GM12892 (cell line): ENCODE data around the gene NAPSA.

Experiments
- DNase-seq: peaks from one replicate; pipeline ENCODE4 v3.0.0; 2011; ENCODE audit not compliant: insufficient read length
- FAIRE-seq: peaks from 2 replicates; lab custom pipeline; 2011; peaks lifted over from hg19 to GRCh38; lab: Jason Lieb, UNC
- POLR2A ChIP-seq: IDR thresholded peaks from 2 replicates; pipeline ENCODE4 v1.6.1; 2011; ENCODE audit warnings: low read depth, low read length, control low read depth
- POLR2AphosphoS5 ChIP-seq: IDR thresholded peaks from 2 replicates; pipeline ENCODE4 v1.6.1; 2011; ENCODE audit warnings: low read depth, low read length, control low read depth
- TAF1 ChIP-seq: IDR thresholded peaks from 2 replicates; pipeline ENCODE4 v1.6.1; 2011; ENCODE audit warnings: low read depth, mild to moderate bottlenecking, control low read depth, low read length, borderline replicate concordance

The NAPSA gene

DNA sequence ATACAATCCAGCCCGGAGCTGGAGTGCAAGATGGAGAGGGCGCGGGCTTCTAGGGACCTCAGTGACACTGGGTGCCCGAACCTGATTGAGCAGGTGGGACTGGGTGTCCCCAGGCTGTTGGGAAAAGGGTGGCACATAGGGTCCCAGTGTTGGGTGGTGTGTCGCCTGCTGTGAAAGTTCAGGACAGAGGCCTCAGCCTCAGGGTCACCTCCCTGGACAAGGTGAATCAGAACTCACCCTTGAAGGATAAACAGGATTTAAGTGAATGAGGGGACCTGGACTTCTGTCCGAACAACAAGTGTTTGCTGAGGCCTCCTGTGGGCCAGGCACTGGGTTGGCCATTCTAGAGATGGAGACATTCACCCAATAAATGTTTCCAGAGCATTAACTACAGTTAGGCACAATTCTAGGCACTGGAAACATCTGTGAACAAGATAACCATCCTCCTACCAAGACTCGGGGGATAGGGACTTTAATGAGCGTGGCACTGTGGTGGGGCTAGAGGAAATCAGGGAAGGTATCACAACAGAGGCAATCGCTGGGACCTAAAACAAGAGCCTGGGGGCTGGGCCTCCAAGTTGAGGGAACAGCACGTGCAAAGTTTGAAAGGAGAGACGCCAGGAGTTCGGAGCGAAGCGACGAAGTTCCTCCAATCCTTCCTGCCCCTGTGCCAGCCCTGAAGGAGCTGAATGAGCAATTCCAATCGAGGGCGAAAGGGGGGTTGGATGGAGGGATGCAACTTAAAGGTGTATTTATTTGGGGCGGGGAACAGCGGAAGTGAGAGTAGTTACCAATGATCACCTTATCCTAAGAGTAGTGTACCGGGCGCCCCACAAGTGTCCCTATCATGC is 17.8 kb upstream of the NAPSA start:
- no peak for FAIRE-seq

DNA sequence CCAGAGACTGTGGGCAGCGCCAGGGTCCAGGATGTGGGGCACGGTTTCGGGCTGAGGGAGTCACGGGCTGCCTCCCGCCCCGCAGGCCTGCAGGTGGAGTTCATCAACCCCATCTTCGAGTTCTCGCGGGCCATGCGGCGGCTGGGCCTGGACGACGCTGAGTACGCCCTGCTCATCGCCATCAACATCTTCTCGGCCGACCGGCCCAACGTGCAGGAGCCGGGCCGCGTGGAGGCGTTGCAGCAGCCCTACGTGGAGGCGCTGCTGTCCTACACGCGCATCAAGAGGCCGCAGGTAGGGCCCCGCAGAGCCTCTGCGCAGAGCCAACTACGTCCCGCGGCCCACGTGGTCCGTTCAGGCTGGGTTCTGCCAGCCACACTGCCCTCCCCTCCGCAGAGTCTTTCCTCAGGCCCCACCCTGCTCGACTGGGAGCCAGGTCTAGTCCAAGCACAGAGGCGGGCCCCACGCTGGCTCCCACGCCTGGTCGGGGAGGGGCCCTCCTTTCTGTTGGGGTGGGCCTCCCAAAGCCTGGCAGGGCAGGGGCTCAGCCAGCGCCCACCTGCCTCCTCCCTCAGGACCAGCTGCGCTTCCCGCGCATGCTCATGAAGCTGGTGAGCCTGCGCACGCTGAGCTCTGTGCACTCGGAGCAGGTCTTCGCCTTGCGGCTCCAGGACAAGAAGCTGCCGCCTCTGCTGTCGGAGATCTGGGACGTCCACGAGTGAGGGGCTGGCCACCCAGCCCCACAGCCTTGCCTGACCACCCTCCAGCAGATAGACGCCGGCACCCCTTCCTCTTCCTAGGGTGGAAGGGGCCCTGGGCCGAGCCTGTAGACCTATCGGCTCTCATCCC is 16.7 kb upstream of the NAPSA start:
- TF ChIP-seq TAF1, result no peak
- TF ChIP-seq POLR2AphosphoS5, result no peak
- FAIRE-seq, result no peak
- DNase-seq, result no peak

More for the DNA sequence above, 17.8 kb upstream of the NAPSA start:
- TF ChIP-seq POLR2AphosphoS5 (no peak; the same call in 1 of the 2 replicates), POLR2A (no peak), TAF1 (no peak)
- DNase-seq, result no peak

GRCh38 chr19:50380751-50381151 is 15.3 kb upstream of the NAPSA start:
- no peak for DNase-seq
- no peak for FAIRE-seq
- TF ChIP-seq TAF1 (no peak), POLR2A (no peak), POLR2AphosphoS5 (no peak)

- FAIRE-seq (no peak), DNase-seq (no peak)
- TF ChIP-seq TAF1, result no peak
- TF ChIP-seq POLR2AphosphoS5, result no peak
- TF ChIP-seq POLR2A, result no peak
Observed at GRCh38 chr19:50380137-50380536, 14.7 kb upstream of the NAPSA start.

DNA sequence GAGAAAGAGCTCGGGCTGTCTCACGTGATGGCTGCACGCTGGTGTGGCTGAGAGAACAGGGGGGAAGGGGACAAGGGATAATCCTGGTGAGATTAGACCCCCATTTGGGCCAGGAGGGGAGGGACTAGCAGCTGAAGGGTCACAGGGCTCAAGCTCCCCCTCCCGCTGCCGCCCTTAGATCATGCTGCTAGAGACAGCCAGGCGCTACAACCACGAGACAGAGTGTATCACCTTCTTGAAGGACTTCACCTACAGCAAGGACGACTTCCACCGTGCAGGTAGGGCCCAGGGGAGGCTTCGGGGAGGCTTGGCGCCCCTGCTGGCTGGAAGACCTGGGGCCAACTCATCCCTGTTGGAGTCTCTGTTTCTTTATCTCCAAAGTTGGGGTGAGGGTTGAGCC is 14.2 kb upstream of the NAPSA start:
- FAIRE-seq (no peak), DNase-seq (no peak)
- TF ChIP-seq POLR2A (no peak), TAF1 (no peak), POLR2AphosphoS5 (no peak)

GRCh38 chr19:50378863-50379236 is 13.4 kb upstream of the NAPSA start:
- FAIRE-seq (no peak), DNase-seq (no peak)
- no peak for TF ChIP-seq POLR2A

DNA sequence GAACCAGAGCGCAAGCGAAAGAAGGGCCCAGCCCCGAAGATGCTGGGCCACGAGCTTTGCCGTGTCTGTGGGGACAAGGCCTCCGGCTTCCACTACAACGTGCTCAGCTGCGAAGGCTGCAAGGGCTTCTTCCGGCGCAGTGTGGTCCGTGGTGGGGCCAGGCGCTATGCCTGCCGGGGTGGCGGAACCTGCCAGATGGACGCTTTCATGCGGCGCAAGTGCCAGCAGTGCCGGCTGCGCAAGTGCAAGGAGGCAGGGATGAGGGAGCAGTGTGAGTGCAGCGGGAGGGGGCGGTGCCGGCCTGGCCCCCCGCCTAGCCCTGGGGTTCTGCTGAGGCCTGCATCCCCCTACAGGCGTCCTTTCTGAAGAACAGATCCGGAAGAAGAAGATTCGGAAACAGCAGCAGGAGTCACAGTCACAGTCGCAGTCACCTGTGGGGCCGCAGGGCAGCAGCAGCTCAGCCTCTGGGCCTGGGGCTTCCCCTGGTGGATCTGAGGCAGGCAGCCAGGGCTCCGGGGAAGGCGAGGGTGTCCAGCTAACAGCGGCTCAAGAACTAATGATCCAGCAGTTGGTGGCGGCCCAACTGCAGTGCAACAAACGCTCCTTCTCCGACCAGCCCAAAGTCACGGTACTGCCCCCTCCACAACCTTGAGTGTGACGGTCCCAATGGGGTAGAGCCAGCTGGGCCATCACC is 12.9 kb upstream of the NAPSA start:
- DNase-seq (no peak), FAIRE-seq (no peak)
- TF ChIP-seq POLR2A (no peak), TAF1 (no peak), POLR2AphosphoS5 (no peak)

DNA sequence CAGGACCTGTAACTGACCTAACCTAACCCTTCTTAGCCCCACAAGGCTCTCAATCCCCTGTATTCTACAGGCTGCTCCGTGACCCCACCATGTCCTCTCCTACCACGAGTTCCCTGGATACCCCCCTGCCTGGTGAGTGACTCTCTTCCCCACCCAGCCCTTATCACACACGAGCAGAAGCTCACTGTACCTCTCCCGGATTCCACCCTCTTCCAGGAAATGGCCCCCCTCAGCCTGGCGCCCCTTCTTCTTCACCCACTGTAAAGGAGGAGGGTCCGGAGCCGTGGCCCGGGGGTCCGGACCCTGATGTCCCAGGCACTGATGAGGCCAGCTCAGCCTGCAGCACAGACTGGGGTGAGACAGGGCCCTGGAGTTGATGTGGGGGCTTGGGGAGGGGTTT is 12.1 kb upstream of the NAPSA start:
- FAIRE-seq, result no peak
- no peak for DNase-seq
- no peak for TF ChIP-seq POLR2AphosphoS5
- TF ChIP-seq TAF1, result no peak
- TF ChIP-seq POLR2A, result no peak

DNA sequence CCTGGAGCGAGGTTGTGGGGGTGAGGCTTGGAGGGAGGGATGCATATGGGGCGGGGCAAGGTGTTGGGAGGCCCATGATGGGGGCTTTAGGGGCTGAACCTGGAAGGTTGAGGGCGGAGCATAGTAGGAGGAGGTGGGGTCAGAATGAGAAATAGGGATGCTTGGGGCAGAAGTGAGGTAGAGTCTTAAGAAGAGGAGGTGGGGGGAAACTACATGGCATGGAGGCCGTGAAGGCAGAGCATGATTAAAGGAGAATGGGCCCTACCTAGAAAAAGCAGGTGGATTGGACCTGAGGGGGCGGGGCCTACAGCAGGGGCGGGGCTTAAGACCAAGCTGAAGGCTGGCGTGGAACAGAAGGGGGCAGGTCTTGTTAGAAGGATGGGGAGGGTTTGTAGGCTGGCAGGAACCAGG is 11.6 kb upstream of the NAPSA start:
- no peak for DNase-seq
- no peak for FAIRE-seq
- TF ChIP-seq POLR2A, result no peak
- no peak for TF ChIP-seq TAF1
- TF ChIP-seq POLR2AphosphoS5, result no peak

DNA sequence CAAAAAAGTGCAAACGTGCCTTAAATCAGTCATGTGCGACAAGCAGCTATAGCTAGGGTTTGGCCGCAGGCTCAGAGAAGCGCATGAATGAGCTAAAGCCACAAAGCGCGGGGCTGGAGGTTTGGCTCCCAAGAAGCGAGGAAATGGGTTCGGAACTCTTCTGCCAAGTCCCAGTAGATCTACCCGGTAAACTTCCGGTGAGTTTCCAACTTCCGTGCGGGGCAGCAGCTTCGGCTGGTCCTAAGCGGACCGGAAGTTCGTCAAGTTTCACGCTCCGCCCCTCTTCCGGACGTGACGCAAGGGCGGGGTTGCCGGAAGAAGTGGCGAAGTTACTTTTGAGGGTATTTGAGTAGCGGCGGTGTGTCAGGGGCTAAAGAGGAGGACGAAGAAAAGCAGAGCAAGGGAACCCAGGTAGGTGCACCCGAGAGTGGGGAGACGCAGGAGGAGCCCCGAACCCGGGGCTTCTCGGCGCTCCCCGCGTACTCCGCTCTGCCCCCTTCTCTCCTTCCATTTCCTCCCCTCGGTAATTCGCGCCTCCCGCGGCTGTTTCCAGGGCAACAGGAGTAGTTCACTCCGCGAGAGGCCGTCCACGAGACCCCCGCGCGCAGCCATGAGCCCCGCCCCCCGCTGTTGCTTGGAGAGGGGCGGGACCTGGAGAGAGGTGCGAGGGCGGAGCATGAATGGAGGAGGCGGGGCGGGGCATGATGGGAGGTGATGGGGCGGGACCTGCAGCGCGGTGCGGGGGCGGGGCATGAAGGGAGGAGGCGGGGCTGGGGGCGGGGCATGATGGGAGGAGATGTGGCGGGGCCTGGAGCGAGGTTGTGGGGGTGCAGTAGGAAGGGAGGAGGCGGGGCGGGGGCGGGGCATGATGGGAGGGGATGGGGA is 11.0 kb upstream of the NAPSA start, which contains the start of gene NR1H2:
Gene NR1H2 (plus strand): TSS at position 292 of the 885 bp plus-strand sequence. CDS start 1,149 bp downstream, outside the sequence.
- peak; percentile 86 for DNase-seq
- TF ChIP-seq TAF1 (0 out of 2 replicates have a peak, but pooled peaks have one; percentile 45), POLR2A (peak; percentile 75), POLR2AphosphoS5 (peak; percentile 63; the same call in 1 of the 2 replicates)
- FAIRE-seq, result peak; percentile 98
